Prostate gland (tissue), 2 donors: ENCODE measurements around the gene APBA1. TPM values are rescaled to one million over a fixed set of nuclear protein-coding genes. Genes with fewer than 3 reads are reported as not detected.

Experiments
- DNase-seq: peaks from one replicate; pipeline ENCODE4 v3.0.0-alpha.2; 2019; ENCODE audit warnings: low spot score
- H3K27ac ChIP-seq, 2 donors: fragments of 200-600 bp; sonication (generic); 2 replicates each; pipeline ENCODE4 v1.5.1; 2017 to 2019
- H3K27me3 ChIP-seq: fragments of 200-600 bp; sonication (generic); replicated peaks from 2 replicates; pipeline ENCODE4 v1.5.1; 2019; ENCODE audit not compliant: insufficient read depth
- H3K36me3 ChIP-seq, 2 donors: fragments of 200-600 bp; sonication (generic); 1 replicate in 1 of 2; 2 replicates in 1 of 2; pipeline versions ENCODE4 v1.5.1 to v1.8.1; 2017 to 2019
- H3K4me1 ChIP-seq: fragments of 200-600 bp; sonication (generic); replicated peaks from 2 replicates; pipeline ENCODE4 v1.5.1; 2019
- H3K4me3 ChIP-seq, 2 donors: fragments of 200-600 bp; sonication (generic); 2 replicates each; pipeline ENCODE4 v1.5.1; 2017 to 2019
- H3K9me3 ChIP-seq: fragments of 200-600 bp; sonication (generic); 2 replicates; pipeline ENCODE4 v1.5.1; 2017
- POLR2A ChIP-seq: fragments of 450-650 bp; IDR thresholded peaks from one replicate; pipeline ENCODE4 v1.6.1; 2016; ENCODE audit warnings: antibody characterized with exemption, mild to moderate bottlenecking
- POLR2AphosphoS5 ChIP-seq: sonication (generic); formaldehyde crosslinking; IDR thresholded peaks from one replicate; pipeline ENCODE4 v1.6.1; 2017; ENCODE audit warnings: antibody characterized with exemption
- WGBS: methylation state at CpG from one replicate; pipeline ENCODE4 v1.1.5; 2018; 5-methylcytosine and 5-hydroxymethylcytosine counted together
- intact Hi-C: fragments of 100-400 bp; cut with DNase I; formaldehyde crosslinking; loops from one replicate; pipeline ENCODE4 v1.14.2; 2022
- total RNA-seq, 2 donors: library from RNA; depleted of rRNA; stranded (reverse); fragments of >200 nt; gene quantifications; one replicate each; pipeline ENCODE4 v1.1.0, GENCODE V29; 2016
- TF ChIP-seq, protein P1 (sequence below), 4 experiments: fragments of 200-600 bp in 2 of 4; fragments of 450-650 bp in 2 of 4; sonication (generic) in 2 of 4; IDR thresholded peaks; 1 replicate in 3 of 4; 2 replicates in 1 of 4; pipeline ENCODE4 v1.5.1; 2016 to 2019; ENCODE audit warnings: antibody characterized with exemption in 4 of 4, mild to moderate bottlenecking in 2 of 4, moderate library complexity in 2 of 4

APBA1 gene
- 1 to 10 TPM; 2.2 to 7.5 TPM for total RNA-seq

DNA sequence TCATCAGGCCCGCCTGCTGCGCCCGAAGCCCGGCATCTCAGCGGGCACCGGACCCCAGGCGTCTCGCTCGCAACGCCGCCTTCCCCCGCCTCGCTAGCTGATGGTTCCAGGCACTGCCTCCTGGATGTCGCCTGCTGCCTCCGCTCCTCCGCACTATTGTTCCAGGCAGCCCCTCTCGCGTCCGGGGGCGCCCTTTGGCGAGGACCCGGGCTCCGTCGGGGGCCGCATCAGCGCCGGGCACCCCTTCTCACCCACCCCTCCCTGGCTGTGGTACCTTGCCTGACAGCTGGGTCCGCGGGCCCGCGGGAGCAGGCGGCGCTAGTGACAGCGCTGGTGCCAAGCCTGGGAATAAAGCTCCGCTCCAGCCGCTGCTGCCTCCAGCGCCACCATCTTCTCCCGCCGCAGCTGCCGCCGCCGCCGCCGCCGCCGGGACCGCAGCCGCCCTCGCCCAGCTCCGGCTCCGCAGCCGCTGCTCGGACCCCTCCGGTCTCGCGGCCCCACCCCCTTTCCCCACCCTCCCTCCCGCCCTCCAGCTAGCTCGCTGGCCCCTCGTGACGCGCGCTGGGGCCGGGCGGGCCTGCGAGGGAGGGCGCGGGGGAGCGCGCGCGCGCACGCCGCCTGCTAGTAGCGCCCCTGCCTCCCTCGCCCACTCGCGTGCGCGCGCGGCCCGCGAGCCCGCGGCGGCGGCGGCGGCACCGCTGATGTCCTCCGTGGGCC is at the start of gene APBA1:
Gene APBA1 (minus strand): TSS at position 493 of the 717 bp plus-strand sequence.
- TF ChIP-seq POLR2A: no peak
- TF ChIP-seq, protein P1, sequence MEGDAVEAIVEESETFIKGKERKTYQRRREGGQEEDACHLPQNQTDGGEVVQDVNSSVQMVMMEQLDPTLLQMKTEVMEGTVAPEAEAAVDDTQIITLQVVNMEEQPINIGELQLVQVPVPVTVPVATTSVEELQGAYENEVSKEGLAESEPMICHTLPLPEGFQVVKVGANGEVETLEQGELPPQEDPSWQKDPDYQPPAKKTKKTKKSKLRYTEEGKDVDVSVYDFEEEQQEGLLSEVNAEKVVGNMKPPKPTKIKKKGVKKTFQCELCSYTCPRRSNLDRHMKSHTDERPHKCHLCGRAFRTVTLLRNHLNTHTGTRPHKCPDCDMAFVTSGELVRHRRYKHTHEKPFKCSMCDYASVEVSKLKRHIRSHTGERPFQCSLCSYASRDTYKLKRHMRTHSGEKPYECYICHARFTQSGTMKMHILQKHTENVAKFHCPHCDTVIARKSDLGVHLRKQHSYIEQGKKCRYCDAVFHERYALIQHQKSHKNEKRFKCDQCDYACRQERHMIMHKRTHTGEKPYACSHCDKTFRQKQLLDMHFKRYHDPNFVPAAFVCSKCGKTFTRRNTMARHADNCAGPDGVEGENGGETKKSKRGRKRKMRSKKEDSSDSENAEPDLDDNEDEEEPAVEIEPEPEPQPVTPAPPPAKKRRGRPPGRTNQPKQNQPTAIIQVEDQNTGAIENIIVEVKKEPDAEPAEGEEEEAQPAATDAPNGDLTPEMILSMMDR (IDR thresholded peaks at IDR 0.05): peak in 1 of 4 experiments; percentile 40
- TF ChIP-seq POLR2AphosphoS5: no peak
- peak; percentile 50 for DNase-seq
- Histone ChIP-seq H3K27me3 (no peaks in the 10 kb centered on the region), H3K4me1 (peaks cover 4% of the 10 kb centered on the region), H3K27ac (peak within 1 kb of the TSS; percentile 77 to 80), H3K36me3 (no peaks in the 10 kb centered on the region), H3K9me3 (no peaks in the 10 kb centered on the region), H3K4me3 (peak within 1 kb of the TSS; percentile 74 to 78)
- intact Hi-C loops: loop anchor here (5.0 to 10.0 kb wide), 4 partner anchors 83 to 247 kb away; no protein-coding TSS in a partner anchor
- under 1% methylated on average over 85 of the region's 92 CpGs for WGBS

DNA sequence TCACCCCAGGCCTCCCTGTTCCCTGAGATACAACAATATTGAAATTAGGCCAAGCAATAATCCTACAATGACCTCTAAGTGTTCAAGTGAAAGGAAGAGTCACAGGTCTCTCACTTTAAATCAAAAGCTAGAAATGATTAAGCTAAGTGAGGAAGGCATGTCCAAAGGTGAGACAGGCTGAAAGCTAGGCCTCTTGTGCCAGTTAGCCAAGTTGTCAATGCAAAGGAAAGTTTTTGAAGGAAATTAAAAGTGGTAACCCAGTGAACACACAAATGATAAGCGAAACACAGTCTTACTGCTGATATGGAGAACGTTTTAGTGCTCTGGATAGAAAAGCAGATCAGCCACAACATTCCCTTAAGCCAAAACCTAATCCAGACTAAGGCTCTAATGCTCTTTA is 47.8 kb upstream of the APBA1 start:
- Histone ChIP-seq H3K9me3 (no peaks in the 10 kb centered on the region), H3K27me3 (no peaks in the 10 kb centered on the region), H3K4me3 (no peak overlapping the region), H3K4me1 (no peaks in the 10 kb centered on the region), H3K36me3 (no peaks in the 10 kb centered on the region), H3K27ac (no peak overlapping the region)
- intact Hi-C loops: no loop called here
- WGBS: 94% methylated on average over 2 of the region's 2 CpGs
- TF ChIP-seq POLR2A (no peak), POLR2AphosphoS5 (no peak)
- TF ChIP-seq, protein P1 (IDR thresholded peaks at IDR 0.05): no peak
- DNase-seq: no peak

- TF ChIP-seq POLR2A (no peak), POLR2AphosphoS5 (no peak)
- TF ChIP-seq, protein P1 (IDR thresholded peaks at IDR 0.05): no peak
- no peak overlapping the region for H3K4me3 ChIP-seq
- H3K27me3 ChIP-seq: no peaks in the 10 kb centered on the region
- intact Hi-C loops: no loop called here
- 86% methylated on average over 3 of the region's 3 CpGs for WGBS
- H3K9me3 ChIP-seq: no peaks in the 10 kb centered on the region
- DNase-seq: no peak
- H3K36me3 ChIP-seq: no peaks in the 10 kb centered on the region
- H3K4me1 ChIP-seq: no peaks in the 10 kb centered on the region
- no peak overlapping the region for H3K27ac ChIP-seq
Measured at GRCh38 chr9:69719367-69719766, 47.2 kb upstream of the APBA1 start.

DNA sequence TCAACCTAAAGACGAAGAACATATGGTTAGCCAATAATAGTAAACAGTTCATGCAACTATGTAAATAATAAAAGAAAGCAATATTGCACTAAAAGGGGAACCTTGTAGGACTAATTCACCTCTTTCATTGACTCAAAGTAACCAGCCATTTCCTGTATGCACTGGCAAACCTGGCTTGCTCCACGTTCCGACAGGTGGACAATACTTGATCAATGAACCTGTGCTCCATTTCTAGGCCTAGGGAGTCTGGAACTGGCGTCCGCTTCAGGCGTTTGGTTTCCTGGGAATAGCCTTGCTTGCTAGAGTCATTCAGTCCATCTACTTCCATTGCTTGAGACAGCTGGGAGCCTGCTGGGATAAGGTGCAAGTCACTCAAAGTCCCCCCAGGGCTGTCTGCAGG is 46.0 kb upstream of the APBA1 start:
- Histone ChIP-seq H3K27me3 (no peaks in the 10 kb centered on the region), H3K4me1 (no peaks in the 10 kb centered on the region), H3K27ac (no peak overlapping the region), H3K9me3 (no peaks in the 10 kb centered on the region), H3K4me3 (no peak overlapping the region), H3K36me3 (no peaks in the 10 kb centered on the region)
- WGBS: 91% methylated on average over 6 of the region's 6 CpGs
- no peak for DNase-seq
- intact Hi-C loops: no loop called here
- no peak for TF ChIP-seq POLR2AphosphoS5

DNA sequence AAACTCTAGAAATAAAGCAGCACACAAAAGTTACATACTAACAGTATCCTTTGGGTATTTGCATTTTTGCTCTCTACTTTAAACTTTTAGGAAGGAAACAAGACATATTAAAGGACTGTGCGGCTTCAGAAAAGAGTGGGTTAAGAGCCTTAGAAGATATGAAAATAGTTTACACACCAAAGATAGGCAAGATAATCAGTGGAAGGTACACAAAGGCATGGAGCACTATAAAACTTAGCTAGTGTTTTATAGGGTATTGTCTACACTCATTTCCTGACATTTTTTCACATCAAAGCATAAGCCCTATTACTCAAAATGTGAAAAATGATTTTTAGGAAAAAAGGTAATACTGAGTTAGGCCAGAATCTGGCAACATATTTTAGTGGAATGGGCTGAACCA is 43.7 kb upstream of the APBA1 start:
- DNase-seq: no peak
- Histone ChIP-seq H3K27ac (no peak overlapping the region), H3K9me3 (no peaks in the 10 kb centered on the region), H3K27me3 (no peaks in the 10 kb centered on the region), H3K36me3 (no peaks in the 10 kb centered on the region), H3K4me1 (no peaks in the 10 kb centered on the region), H3K4me3 (no peak overlapping the region)
- intact Hi-C loops: no loop called here
- 43% methylated on average over 1 of the region's 1 CpG for WGBS
- TF ChIP-seq POLR2AphosphoS5 (peak; percentile 47), POLR2A (no peak)
- TF ChIP-seq, protein P1 (IDR thresholded peaks at IDR 0.05): no peak
